WTC11 (cell line): ENCODE data around the gene ZNF787. TPM values are rescaled to one million over a fixed set of nuclear protein-coding genes. Genes with fewer than 3 reads are reported as not detected.
"Not testable (repeated sequence)": the region's sequence is repeated elsewhere in the genome, so short reads cannot be mapped to it uniquely, and the experiment has no call there.

ENCODE experiments used
- ATAC-seq: fragments of 200-7000 bp; cut with Tn5 transposase; 2 replicates; pipeline ENCODE4 v1.10.0; 2021; ENCODE audit warnings: mild to moderate bottlenecking, moderate library complexity
- CTCF ChIA-PET: fragments of 300-600 bp; sonication (Branson Sonifier 250); formaldehyde crosslinking; loops from one replicate; lab custom pipeline; 2021; ENCODE audit warnings: antibody characterized with exemption; lab: Charles Lee
- POLR2A ChIA-PET: fragments of 350-600 bp; sonication (Branson Sonifier 250); formaldehyde crosslinking; loops from one replicate; lab custom pipeline; 2021; ENCODE audit warnings: antibody characterized with exemption; lab: Charles Lee
- DNase-seq: peaks from one replicate; pipeline ENCODE4 v3.0.0; 2021; ENCODE audit warnings: low spot score
- H3K27ac Mint-ChIP-seq: 2 replicates; pipeline ENCODE4 v1.8.0; 2021; ENCODE audit warnings: mixed read lengths
- H3K27me3 Mint-ChIP-seq: 2 replicates; pipeline ENCODE4 v1.8.0; 2021; ENCODE audit warnings: low read depth, mild to moderate bottlenecking, moderate library complexity, mixed read lengths
- H3K36me3 Mint-ChIP-seq: 2 replicates; pipeline ENCODE4 v1.8.0; 2021; ENCODE audit warnings: mixed read lengths
- H3K4me1 Mint-ChIP-seq: 2 replicates; pipeline ENCODE4 v1.8.0; 2022; ENCODE audit warnings: mixed read lengths
- H3K4me3 Mint-ChIP-seq: 2 replicates; pipeline ENCODE4 v1.8.0; 2021; ENCODE audit warnings: mild to moderate bottlenecking, moderate library complexity, mixed read lengths
- H3K9me3 Mint-ChIP-seq: 2 replicates; pipeline ENCODE4 v1.8.0; 2021; ENCODE audit warnings: mixed read lengths
- AR ChIP-seq: fragments of 250-450 bp; sonication (Bioruptor Pico); IDR thresholded peaks from 2 replicates; pipeline ENCODE4 v1.9.0; 2021; ENCODE audit warnings: mild to moderate bottlenecking
- CREM ChIP-seq: sonication (generic); formaldehyde crosslinking; IDR thresholded peaks from 2 replicates; pipeline ENCODE4 v1.8.1; 2022; ENCODE audit warnings: mild to moderate bottlenecking, missing genetic modification reagents, moderate library complexity
- FOXP1 ChIP-seq: sonication (generic); formaldehyde crosslinking; IDR thresholded peaks from 2 replicates; pipeline ENCODE4 v1.8.0; 2022; ENCODE audit warnings: missing genetic modification reagents, mild to moderate bottlenecking, moderate library complexity, borderline replicate concordance
- FOXP4 ChIP-seq: sonication (generic); formaldehyde crosslinking; IDR thresholded peaks from 2 replicates; pipeline ENCODE4 v1.8.0; 2022; ENCODE audit warnings: mild to moderate bottlenecking, missing genetic modification reagents
- MLX ChIP-seq: sonication (generic); formaldehyde crosslinking; IDR thresholded peaks from 2 replicates; pipeline ENCODE4 v1.8.1; 2023; ENCODE audit warnings: mild to moderate bottlenecking, missing genetic modification reagents, moderate library complexity
- MYBL2 ChIP-seq: sonication (generic); formaldehyde crosslinking; IDR thresholded peaks from 2 replicates; pipeline ENCODE4 v1.8.1; 2023; ENCODE audit warnings: mild to moderate bottlenecking, moderate library complexity, missing genetic modification reagents
- NR3C1 ChIP-seq: sonication (generic); formaldehyde crosslinking; conservative IDR thresholded peaks from 2 replicates; pipeline ENCODE4 v1.8.1; 2023; ENCODE audit warnings: low read depth, mild to moderate bottlenecking, missing genetic modification reagents
- TP53 ChIP-seq: sonication (generic); formaldehyde crosslinking; IDR thresholded peaks from 2 replicates; pipeline ENCODE4 v1.8.1; 2023; ENCODE audit warnings: mild to moderate bottlenecking, missing genetic modification reagents
- ZNF263 ChIP-seq: sonication (generic); formaldehyde crosslinking; IDR thresholded peaks from 2 replicates; pipeline ENCODE4 v1.8.1; 2022; ENCODE audit warnings: low read depth, mild to moderate bottlenecking, moderate library complexity, missing genetic modification reagents
- ZNF317 ChIP-seq: sonication (generic); formaldehyde crosslinking; IDR thresholded peaks from 2 replicates; pipeline ENCODE4 v1.8.1; 2023; ENCODE audit warnings: low read depth, mild to moderate bottlenecking, moderate library complexity, missing genetic modification reagents, borderline replicate concordance
- ZNF396 ChIP-seq: fragments of 250-450 bp; sonication (Bioruptor Pico); IDR thresholded peaks from 2 replicates; pipeline ENCODE4 v1.8.0; 2021; ENCODE audit warnings: mild to moderate bottlenecking, moderate library complexity, borderline replicate concordance
- ZNF532 ChIP-seq: fragments of 250-450 bp; sonication (Bioruptor Pico); IDR thresholded peaks from 2 replicates; pipeline ENCODE4 v1.9.0; 2021; ENCODE audit warnings: mild to moderate bottlenecking, borderline replicate concordance
- total RNA-seq: library from RNA; stranded (reverse); gene quantifications from 3 replicates; pipeline ENCODE4 v1.2.3, GENCODE V29; 2021

Gene ZNF787
- total RNA-seq, 1 experiment from 2014 or later, result 62.9 TPM

GRCh38 chr19:56106397-56106849 lies 14.7 kb downstream of the ZNF787 start:
- H3K27ac Mint-ChIP-seq, result peak overlapping the region; percentile 88
- ATAC-seq (no peak), DNase-seq (no peak)
- peaks cover 50% of the 10 kb centered on the region for H3K4me1 Mint-ChIP-seq
- TF ChIP-seq CREM (CRISPR knock-in tag), result no peak
- TF ChIP-seq NR3C1 (CRISPR knock-in tag), result no peak
- no peak for TF ChIP-seq MYBL2
- no peak for TF ChIP-seq ZNF396
- TF ChIP-seq ZNF263 (CRISPR knock-in tag), result no peak
- no peak for TF ChIP-seq AR (CRISPR knock-in tag)
- TF ChIP-seq MLX, result no peak
- TF ChIP-seq ZNF317 (CRISPR knock-in tag), result no peak
- TF ChIP-seq ZNF532 (CRISPR knock-in tag), result no peak
- TF ChIP-seq FOXP4 (CRISPR knock-in tag), result no peak
- no peak for TF ChIP-seq FOXP1
- no peak for TF ChIP-seq TP53 (CRISPR knock-in tag)
- H3K36me3 Mint-ChIP-seq, result peaks cover 6% of the 10 kb centered on the region
- H3K4me3 Mint-ChIP-seq, result peak overlapping the region; percentile 27; the same call in 1 of the 2 replicates
- H3K9me3 Mint-ChIP-seq, result no peaks in the 10 kb centered on the region
- CTCF ChIA-PET, result interaction anchor here (1.2 to 2.6 kb wide), 3 partner anchors 25 to 65 kb away, joined by 3 to 17 read pairs (median 7); no protein-coding TSS in a partner anchor
- H3K27me3 Mint-ChIP-seq, result no peaks in the 10 kb centered on the region
- POLR2A ChIA-PET, result no interaction called here

GRCh38 chr19:56105831-56106396 lies 15.2 kb downstream of the ZNF787 start:
- Mint-ChIP-seq H3K4me3 (peak overlapping the region; percentile 27; the same call in 1 of the 2 replicates), H3K27ac (peak overlapping the region; percentile 91), H3K4me1 (peaks cover 49% of the 10 kb centered on the region), H3K36me3 (peaks cover 11% of the 10 kb centered on the region)
- H3K9me3 Mint-ChIP-seq, H3K27me3 Mint-ChIP-seq, ATAC-seq, DNase-seq, POLR2A ChIA-PET: not testable (repeated sequence)
- CTCF ChIA-PET, result interaction anchor here (0.9 to 1.9 kb wide), 11 partner anchors 25 to 243 kb away, joined by 3 to 17 read pairs (median 7); partner anchors contain the start of genes GALP and ZNF444
